Measurements from ENCODE around the gene MORC2. TPM values are rescaled to one million over a fixed set of nuclear protein-coding genes. Genes with fewer than 3 reads are reported as not detected.

Gene MORC2
- total RNA-seq, 2 experiments from 2014 or later: 20.3 to 20.9 TPM

- no peak overlapping the region for H3K27ac Mint-ChIP-seq
- H3K4me1 Mint-ChIP-seq (ENCODE audit: low read depth): no peaks in the 10 kb centered on the region
- intact Hi-C loops (cut with micrococcal nuclease): no loop called here
- no peaks in the 10 kb centered on the region for H3K27me3 Mint-ChIP-seq
- no peak overlapping the region for H3K4me3 Mint-ChIP-seq
- ChIA-PET POLR2A (no interaction called here), CTCF (no interaction called here)
- no peaks in the 10 kb centered on the region for H3K9me3 Mint-ChIP-seq
- no peak for DNase-seq
- no peaks in the 10 kb centered on the region for H3K36me3 Mint-ChIP-seq
These were observed 84.2 kb downstream of the MORC2 start for GRCh38 chr22:30884211-30885000.

- Mint-ChIP-seq H3K9me3 (no peaks in the 10 kb centered on the region), H3K36me3 (no peaks in the 10 kb centered on the region), H3K4me3 (no peak overlapping the region), H3K27me3 (no peaks in the 10 kb centered on the region), H3K27ac (no peak overlapping the region), H3K4me1 (ENCODE audit: low read depth) (no peaks in the 10 kb centered on the region)
- POLR2A ChIA-PET: no interaction called here
- intact Hi-C loops (cut with micrococcal nuclease): no loop called here
- CTCF ChIA-PET: no interaction called here
- no peak for DNase-seq
These were observed 84.9 kb downstream of the MORC2 start for GRCh38 chr22:30883586-30884145.

GRCh38 chr22:30882974-30883533 lies 85.5 kb downstream of the MORC2 start:
- ChIA-PET POLR2A (no interaction called here), CTCF (no interaction called here)
- no peaks in the 10 kb centered on the region for H3K27me3 Mint-ChIP-seq
- no peaks in the 10 kb centered on the region for H3K4me1 Mint-ChIP-seq (ENCODE audit: low read depth)
- DNase-seq: no peak
- intact Hi-C loops (cut with micrococcal nuclease): no loop called here
- no peak overlapping the region for H3K27ac Mint-ChIP-seq
- H3K36me3 Mint-ChIP-seq: no peaks in the 10 kb centered on the region
- H3K9me3 Mint-ChIP-seq: no peaks in the 10 kb centered on the region
- no peak overlapping the region for H3K4me3 Mint-ChIP-seq

GRCh38 chr22:30882184-30882717 lies 86.3 kb downstream of the MORC2 start:
- H3K27me3 Mint-ChIP-seq: no peaks in the 10 kb centered on the region
- POLR2A ChIA-PET: no interaction called here
- CTCF ChIA-PET: interaction anchor here (1.4 kb wide), 1 partner anchor 9 kb away, joined by 4 read pairs; no protein-coding TSS in a partner anchor
- H3K4me1 Mint-ChIP-seq (ENCODE audit: low read depth): no peaks in the 10 kb centered on the region
- no peaks in the 10 kb centered on the region for H3K9me3 Mint-ChIP-seq
- intact Hi-C loops (cut with micrococcal nuclease): no loop called here
- H3K27ac Mint-ChIP-seq: no peak overlapping the region
- H3K36me3 Mint-ChIP-seq: no peaks in the 10 kb centered on the region
- no peak for DNase-seq
- no peak overlapping the region for H3K4me3 Mint-ChIP-seq

GRCh38 chr22:30881361-30882183 lies 87.0 kb downstream of the MORC2 start:
- ChIA-PET POLR2A (no interaction called here), CTCF (interaction anchor here (1.4 kb wide), 1 partner anchor 9 kb away, joined by 4 read pairs; no protein-coding TSS in a partner anchor)
- no peaks in the 10 kb centered on the region for H3K27me3 Mint-ChIP-seq
- intact Hi-C loops (cut with micrococcal nuclease): no loop called here
- H3K27ac Mint-ChIP-seq: no peak overlapping the region
- DNase-seq: no peak
- H3K4me3 Mint-ChIP-seq: no peak overlapping the region
- no peaks in the 10 kb centered on the region for H3K36me3 Mint-ChIP-seq
- H3K9me3 Mint-ChIP-seq: no peaks in the 10 kb centered on the region
- H3K4me1 Mint-ChIP-seq (ENCODE audit: low read depth): no peaks in the 10 kb centered on the region

GRCh38 chr22:30880847-30881246 lies 87.7 kb downstream of the MORC2 start:
- no peaks in the 10 kb centered on the region for H3K36me3 Mint-ChIP-seq
- intact Hi-C loops (cut with micrococcal nuclease): no loop called here
- POLR2A ChIA-PET: no interaction called here
- no peak overlapping the region for H3K27ac Mint-ChIP-seq
- no peaks in the 10 kb centered on the region for H3K9me3 Mint-ChIP-seq
- no peak overlapping the region for H3K4me3 Mint-ChIP-seq
- DNase-seq: no peak
- no peaks in the 10 kb centered on the region for H3K27me3 Mint-ChIP-seq
- H3K4me1 Mint-ChIP-seq (ENCODE audit: low read depth): no peaks in the 10 kb centered on the region
- CTCF ChIA-PET: no interaction called here

- no peaks in the 10 kb centered on the region for H3K27me3 Mint-ChIP-seq
- H3K4me1 Mint-ChIP-seq (ENCODE audit: low read depth): no peaks in the 10 kb centered on the region
- H3K36me3 Mint-ChIP-seq: no peaks in the 10 kb centered on the region
- POLR2A ChIA-PET: no interaction called here
- H3K27ac Mint-ChIP-seq: no peak overlapping the region
- DNase-seq: no peak
- CTCF ChIA-PET: no interaction called here
- intact Hi-C loops (cut with micrococcal nuclease): no loop called here
- no peak overlapping the region for H3K4me3 Mint-ChIP-seq
- H3K9me3 Mint-ChIP-seq: no peaks in the 10 kb centered on the region
These were observed 88.4 kb downstream of the MORC2 start for GRCh38 chr22:30880181-30880601.

- Mint-ChIP-seq H3K27ac (no peak overlapping the region), H3K36me3 (no peaks in the 10 kb centered on the region), H3K4me1 (ENCODE audit: low read depth) (no peaks in the 10 kb centered on the region), H3K9me3 (no peaks in the 10 kb centered on the region), H3K4me3 (no peak overlapping the region), H3K27me3 (no peaks in the 10 kb centered on the region)
- CTCF ChIA-PET: no interaction called here
- DNase-seq: no peak
- intact Hi-C loops (cut with micrococcal nuclease): no loop called here
- POLR2A ChIA-PET: no interaction called here
These were observed 89.2 kb downstream of the MORC2 start for GRCh38 chr22:30879415-30879797.

- Mint-ChIP-seq H3K36me3 (no peaks in the 10 kb centered on the region), H3K27me3 (no peaks in the 10 kb centered on the region), H3K9me3 (no peaks in the 10 kb centered on the region), H3K27ac (no peak overlapping the region), H3K4me1 (ENCODE audit: low read depth) (no peaks in the 10 kb centered on the region), H3K4me3 (no peak overlapping the region)
- intact Hi-C loops (cut with micrococcal nuclease): no loop called here
- DNase-seq: no peak
- ChIA-PET CTCF (no interaction called here), POLR2A (no interaction called here)
These were observed 89.8 kb downstream of the MORC2 start for GRCh38 chr22:30878516-30879414.

GRCh38 chr22:30877662-30878515 lies 90.7 kb downstream of the MORC2 start:
- no peak for DNase-seq
- Mint-ChIP-seq H3K36me3 (no peaks in the 10 kb centered on the region), H3K4me3 (no peak overlapping the region), H3K9me3 (no peaks in the 10 kb centered on the region), H3K27me3 (no peaks in the 10 kb centered on the region), H3K4me1 (ENCODE audit: low read depth) (no peaks in the 10 kb centered on the region), H3K27ac (no peak overlapping the region)
- intact Hi-C loops (cut with micrococcal nuclease): no loop called here
- ChIA-PET CTCF (no interaction called here), POLR2A (no interaction called here)
